ENCODE measurements around the gene KMT5B.

GRCh38 chr11:68145120-68145866, 67.8 kb downstream of the KMT5B start:
- TF ChIP-seq CTCF (IDR thresholded peaks at IDR 0.05) (no peak), EP300 (IDR thresholded peaks at IDR 0.05) (no peak)
